PC-3 (cell line): ENCODE data around the gene BCKDHB.

Experiments used
- CTCF ChIP-seq: fragments of 300-600 bp; sonication (generic); conservative IDR thresholded peaks from 2 replicates; pipeline ENCODE4 v1.5.1; 2017; ENCODE audit warnings: antibody characterized with exemption, low read depth, mild to moderate bottlenecking, low read length
- EZH2 ChIP-seq: fragments of 300-600 bp; sonication (generic); IDR thresholded peaks from one replicate; pipeline ENCODE4 v1.6.1; 2017; ENCODE audit warnings: antibody characterized with exemption, mild to moderate bottlenecking, low read length; ENCODE audit not compliant: unreplicated experiment

- TF ChIP-seq EZH2 = no peak
- no peak for TF ChIP-seq CTCF
These were observed 100.3 kb downstream of the BCKDHB start for GRCh38 chr6:80206758-80207157.
